OCI-LY1 (cell line): Measurements from ENCODE around the gene ZC2HC1B.

Source experiments
- EZH2 ChIP-seq: fragments of 200-600 bp; sonication (generic), shearing (Covaris generic); IDR thresholded peaks from 2 replicates; pipeline ENCODE4 v1.8.0; 2017; ENCODE audit warnings: borderline replicate concordance, mixed run types, mild to moderate bottlenecking, antibody characterized with exemption, low read length, moderate library complexity, mixed read lengths
- TF ChIP-seq, protein P1 (sequence below): fragments of 200-600 bp; sonication (generic), shearing (Covaris generic); IDR thresholded peaks from 2 replicates; pipeline ENCODE4 v1.5.1; 2017; ENCODE audit warnings: mild to moderate bottlenecking, antibody characterized with exemption, low read length, moderate library complexity, mixed read lengths

DNA sequence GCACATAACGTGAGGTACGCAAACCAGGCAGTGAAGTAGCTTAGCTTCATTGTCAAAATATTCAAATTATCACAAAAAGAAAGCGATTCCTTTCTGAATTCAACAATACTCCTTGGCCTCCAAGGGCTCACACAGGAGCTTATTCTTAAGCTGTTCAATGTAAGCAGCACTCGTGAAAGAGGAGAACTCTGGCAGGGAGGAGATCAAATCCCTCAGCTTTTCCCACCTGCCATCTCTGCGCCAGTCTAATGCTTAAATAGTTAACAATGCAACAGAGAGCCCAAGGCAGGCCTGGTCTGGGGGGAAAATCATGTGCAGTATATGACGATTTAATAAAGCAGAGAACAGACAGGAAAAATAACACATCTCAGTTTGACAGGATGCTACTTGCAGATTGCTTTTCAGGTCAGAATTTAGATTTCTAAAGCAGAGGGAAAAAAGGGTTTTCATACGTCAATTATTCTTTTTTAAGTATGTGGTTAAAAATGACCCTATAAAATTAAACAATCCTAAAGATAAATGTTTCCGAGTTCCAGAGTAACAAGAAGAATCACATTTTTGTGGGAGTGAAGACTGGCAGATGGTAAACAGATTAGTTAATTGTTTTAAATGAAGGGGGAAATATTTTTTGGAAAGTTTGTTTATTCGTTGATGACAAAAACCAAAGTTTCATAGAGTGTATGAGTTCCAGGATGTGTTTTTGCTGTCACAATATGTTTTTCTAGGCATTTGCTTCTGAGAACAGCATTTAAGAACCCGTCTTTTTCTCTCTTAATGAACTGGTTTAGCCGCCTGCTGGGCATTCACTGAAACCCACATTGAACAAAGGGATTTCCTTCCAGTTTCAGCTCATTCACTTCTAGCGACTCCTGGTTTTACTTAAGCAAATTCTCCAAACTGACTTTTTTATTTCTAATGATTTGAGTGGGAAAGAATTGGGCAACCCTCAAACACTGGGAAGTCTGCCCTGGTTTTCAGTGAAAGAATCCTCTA, 97.9 kb downstream of the ZC2HC1B start:
- no peak for TF ChIP-seq EZH2
- TF ChIP-seq, protein P1, sequence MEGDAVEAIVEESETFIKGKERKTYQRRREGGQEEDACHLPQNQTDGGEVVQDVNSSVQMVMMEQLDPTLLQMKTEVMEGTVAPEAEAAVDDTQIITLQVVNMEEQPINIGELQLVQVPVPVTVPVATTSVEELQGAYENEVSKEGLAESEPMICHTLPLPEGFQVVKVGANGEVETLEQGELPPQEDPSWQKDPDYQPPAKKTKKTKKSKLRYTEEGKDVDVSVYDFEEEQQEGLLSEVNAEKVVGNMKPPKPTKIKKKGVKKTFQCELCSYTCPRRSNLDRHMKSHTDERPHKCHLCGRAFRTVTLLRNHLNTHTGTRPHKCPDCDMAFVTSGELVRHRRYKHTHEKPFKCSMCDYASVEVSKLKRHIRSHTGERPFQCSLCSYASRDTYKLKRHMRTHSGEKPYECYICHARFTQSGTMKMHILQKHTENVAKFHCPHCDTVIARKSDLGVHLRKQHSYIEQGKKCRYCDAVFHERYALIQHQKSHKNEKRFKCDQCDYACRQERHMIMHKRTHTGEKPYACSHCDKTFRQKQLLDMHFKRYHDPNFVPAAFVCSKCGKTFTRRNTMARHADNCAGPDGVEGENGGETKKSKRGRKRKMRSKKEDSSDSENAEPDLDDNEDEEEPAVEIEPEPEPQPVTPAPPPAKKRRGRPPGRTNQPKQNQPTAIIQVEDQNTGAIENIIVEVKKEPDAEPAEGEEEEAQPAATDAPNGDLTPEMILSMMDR: no peak
